ENCODE results near the gene FBXL19. TPM values are rescaled to one million over a fixed set of nuclear protein-coding genes. Genes with fewer than 3 reads are reported as not detected.
A peak's percentile ranks its signal among the peaks of the same experiment; 100 is the strongest.

The FBXL19 gene
- total and polyA plus RNA-seq, 2 of the 13 experiments (the other 11 are each of a cell fraction or from before 2014, with no cell fraction given): 6.0 to 13.7 TPM

- TF ChIP-seq, protein P1, sequence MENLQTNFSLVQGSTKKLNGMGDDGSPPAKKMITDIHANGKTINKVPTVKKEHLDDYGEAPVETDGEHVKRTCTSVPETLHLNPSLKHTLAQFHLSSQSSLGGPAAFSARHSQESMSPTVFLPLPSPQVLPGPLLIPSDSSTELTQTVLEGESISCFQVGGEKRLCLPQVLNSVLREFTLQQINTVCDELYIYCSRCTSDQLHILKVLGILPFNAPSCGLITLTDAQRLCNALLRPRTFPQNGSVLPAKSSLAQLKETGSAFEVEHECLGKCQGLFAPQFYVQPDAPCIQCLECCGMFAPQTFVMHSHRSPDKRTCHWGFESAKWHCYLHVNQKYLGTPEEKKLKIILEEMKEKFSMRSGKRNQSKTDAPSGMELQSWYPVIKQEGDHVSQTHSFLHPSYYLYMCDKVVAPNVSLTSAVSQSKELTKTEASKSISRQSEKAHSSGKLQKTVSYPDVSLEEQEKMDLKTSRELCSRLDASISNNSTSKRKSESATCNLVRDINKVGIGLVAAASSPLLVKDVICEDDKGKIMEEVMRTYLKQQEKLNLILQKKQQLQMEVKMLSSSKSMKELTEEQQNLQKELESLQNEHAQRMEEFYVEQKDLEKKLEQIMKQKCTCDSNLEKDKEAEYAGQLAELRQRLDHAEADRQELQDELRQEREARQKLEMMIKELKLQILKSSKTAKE (CRISPR knock-in tag; IDR thresholded peaks at IDR 0.05; ENCODE audit: borderline replicate concordance): no peak
- TF ChIP-seq ZSCAN21 (CRISPR knock-in tag; IDR thresholded peaks at IDR 0.05; ENCODE audit: borderline replicate concordance) (peak; percentile 7; the same call in 1 of the 2 replicates), ZNF432 (CRISPR knock-in tag; IDR thresholded peaks at IDR 0.05; ENCODE audit: borderline replicate concordance) (no peak), DZIP1 (CRISPR knock-in tag; IDR thresholded peaks at IDR 0.05) (peak; percentile 52; the same call in 1 of the 2 replicates), ZNF282 (IDR thresholded peaks at IDR 0.05; ENCODE audit: partially characterized antibody) (no peak), PCBP1 (IDR thresholded peaks at IDR 0.05; ENCODE audit: borderline replicate concordance, low read depth, low read length) (no peak), MED1 (CRISPR knock-in tag; IDR thresholded peaks at IDR 0.05) (peak; percentile 46; the same call in 1 of the 2 replicates), ZNF235 (CRISPR knock-in tag; IDR thresholded peaks at IDR 0.05; ENCODE audit: borderline replicate concordance) (no peak; the same call in 1 of the 2 replicates), ZNF772 (CRISPR knock-in tag; IDR thresholded peaks at IDR 0.05) (0 out of 2 replicates have a peak, but pooled peaks have one; percentile 14), CENPX (CRISPR knock-in tag; IDR thresholded peaks at IDR 0.05) (no peak), PITX1 (CRISPR knock-in tag; IDR thresholded peaks at IDR 0.05) (0 out of 2 replicates have a peak, but pooled peaks have one; percentile 27), PLRG1 (conservative IDR thresholded peaks at IDR 0.05) (no peak), IRF2 (CRISPR knock-in tag; IDR thresholded peaks at IDR 0.05) (peak; percentile 20; the same call in 1 of the 2 replicates), ZSCAN31 (CRISPR knock-in tag; IDR thresholded peaks at IDR 0.05; ENCODE audit: low read depth) (peak; percentile 49; the same call in 1 of the 2 replicates)
- TF ChIP-seq, protein P2, sequence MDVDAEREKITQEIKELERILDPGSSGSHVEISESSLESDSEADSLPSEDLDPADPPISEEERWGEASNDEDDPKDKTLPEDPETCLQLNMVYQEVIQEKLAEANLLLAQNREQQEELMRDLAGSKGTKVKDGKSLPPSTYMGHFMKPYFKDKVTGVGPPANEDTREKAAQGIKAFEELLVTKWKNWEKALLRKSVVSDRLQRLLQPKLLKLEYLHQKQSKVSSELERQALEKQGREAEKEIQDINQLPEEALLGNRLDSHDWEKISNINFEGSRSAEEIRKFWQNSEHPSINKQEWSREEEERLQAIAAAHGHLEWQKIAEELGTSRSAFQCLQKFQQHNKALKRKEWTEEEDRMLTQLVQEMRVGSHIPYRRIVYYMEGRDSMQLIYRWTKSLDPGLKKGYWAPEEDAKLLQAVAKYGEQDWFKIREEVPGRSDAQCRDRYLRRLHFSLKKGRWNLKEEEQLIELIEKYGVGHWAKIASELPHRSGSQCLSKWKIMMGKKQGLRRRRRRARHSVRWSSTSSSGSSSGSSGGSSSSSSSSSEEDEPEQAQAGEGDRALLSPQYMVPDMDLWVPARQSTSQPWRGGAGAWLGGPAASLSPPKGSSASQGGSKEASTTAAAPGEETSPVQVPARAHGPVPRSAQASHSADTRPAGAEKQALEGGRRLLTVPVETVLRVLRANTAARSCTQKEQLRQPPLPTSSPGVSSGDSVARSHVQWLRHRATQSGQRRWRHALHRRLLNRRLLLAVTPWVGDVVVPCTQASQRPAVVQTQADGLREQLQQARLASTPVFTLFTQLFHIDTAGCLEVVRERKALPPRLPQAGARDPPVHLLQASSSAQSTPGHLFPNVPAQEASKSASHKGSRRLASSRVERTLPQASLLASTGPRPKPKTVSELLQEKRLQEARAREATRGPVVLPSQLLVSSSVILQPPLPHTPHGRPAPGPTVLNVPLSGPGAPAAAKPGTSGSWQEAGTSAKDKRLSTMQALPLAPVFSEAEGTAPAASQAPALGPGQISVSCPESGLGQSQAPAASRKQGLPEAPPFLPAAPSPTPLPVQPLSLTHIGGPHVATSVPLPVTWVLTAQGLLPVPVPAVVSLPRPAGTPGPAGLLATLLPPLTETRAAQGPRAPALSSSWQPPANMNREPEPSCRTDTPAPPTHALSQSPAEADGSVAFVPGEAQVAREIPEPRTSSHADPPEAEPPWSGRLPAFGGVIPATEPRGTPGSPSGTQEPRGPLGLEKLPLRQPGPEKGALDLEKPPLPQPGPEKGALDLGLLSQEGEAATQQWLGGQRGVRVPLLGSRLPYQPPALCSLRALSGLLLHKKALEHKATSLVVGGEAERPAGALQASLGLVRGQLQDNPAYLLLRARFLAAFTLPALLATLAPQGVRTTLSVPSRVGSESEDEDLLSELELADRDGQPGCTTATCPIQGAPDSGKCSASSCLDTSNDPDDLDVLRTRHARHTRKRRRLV (CRISPR knock-in tag; IDR thresholded peaks at IDR 0.05): no peak
- TF ChIP-seq, protein P3, sequence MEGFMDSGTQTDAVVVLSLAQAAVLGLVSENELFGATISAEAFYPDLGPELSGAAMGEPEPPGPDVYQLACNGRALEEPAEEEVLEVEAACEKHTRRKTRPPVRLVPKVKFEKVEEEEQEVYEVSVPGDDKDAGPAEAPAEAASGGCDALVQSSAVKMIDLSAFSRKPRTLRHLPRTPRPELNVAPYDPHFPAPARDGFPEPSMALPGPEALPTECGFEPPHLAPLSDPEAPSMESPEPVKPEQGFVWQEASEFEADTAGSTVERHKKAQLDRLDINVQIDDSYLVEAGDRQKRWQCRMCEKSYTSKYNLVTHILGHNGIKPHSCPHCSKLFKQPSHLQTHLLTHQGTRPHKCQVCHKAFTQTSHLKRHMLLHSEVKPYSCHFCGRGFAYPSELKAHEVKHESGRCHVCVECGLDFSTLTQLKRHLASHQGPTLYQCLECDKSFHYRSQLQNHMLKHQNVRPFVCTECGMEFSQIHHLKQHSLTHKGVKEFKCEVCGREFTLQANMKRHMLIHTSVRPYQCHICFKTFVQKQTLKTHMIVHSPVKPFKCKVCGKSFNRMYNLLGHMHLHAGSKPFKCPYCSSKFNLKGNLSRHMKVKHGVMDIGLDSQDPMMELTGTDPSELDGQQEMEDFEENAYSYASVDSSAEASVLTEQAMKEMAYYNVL (CRISPR knock-in tag; IDR thresholded peaks at IDR 0.05; ENCODE audit: borderline replicate concordance): peak; percentile 26; the same call in 1 of the 2 replicates
Measured at GRCh38 chr16:30941600-30942425, 18.4 kb downstream of the FBXL19 start (continued).

Measured in HepG2 (cell line).